Mesendoderm (in vitro differentiated cells): ENCODE data around the gene AQP11.
"Not testable (repeated sequence)": the region's sequence is repeated elsewhere in the genome, so short reads cannot be mapped to it uniquely, and the experiment has no call there.

Source experiments
- DNase-seq: peaks from one replicate; pipeline ENCODE4 v3.0.0; 2013
- H2AK5ac ChIP-seq: 2 replicates; pipeline ENCODE4 v1.6.1; 2013; ENCODE audit warnings: low read length, inconsistent platforms
- H2BK120ac ChIP-seq: 2 replicates; pipeline ENCODE4 v1.6.1; 2013; ENCODE audit warnings: low read depth, mild to moderate bottlenecking, low read length, moderate library complexity, mixed read lengths
- H2BK15ac ChIP-seq: replicated peaks from 2 replicates; pipeline ENCODE4 v1.6.1; 2013; ENCODE audit warnings: low read depth, mild to moderate bottlenecking, moderate library complexity
- H2BK5ac ChIP-seq: 2 replicates; pipeline ENCODE4 v1.6.1; 2013; ENCODE audit warnings: low read length, inconsistent platforms
- H3K18ac ChIP-seq: 2 replicates; pipeline ENCODE4 v1.6.1; 2013; ENCODE audit warnings: mild to moderate bottlenecking, low read length, mixed read lengths
- H3K23ac ChIP-seq: one replicate; pipeline ENCODE4 v1.6.1; 2013; ENCODE audit warnings: low read length
- H3K27ac ChIP-seq: 2 replicates; pipeline ENCODE4 v1.5.1; 2013; ENCODE audit warnings: low read depth, mild to moderate bottlenecking, inconsistent platforms, low read length, moderate library complexity
- H3K27me3 ChIP-seq: 2 replicates; pipeline ENCODE4 v1.6.1; 2013; ENCODE audit warnings: low read length, control low read depth, mild to moderate bottlenecking, inconsistent platforms; ENCODE audit not compliant: insufficient read depth, poor library complexity
- H3K36me3 ChIP-seq: 2 replicates; pipeline ENCODE4 v1.6.1; 2013; ENCODE audit warnings: low read length, inconsistent platforms; ENCODE audit not compliant: control insufficient read depth, insufficient read depth
- H3K4ac ChIP-seq: one replicate; pipeline ENCODE4 v1.6.1; 2013; ENCODE audit warnings: low read depth, mild to moderate bottlenecking, low read length, moderate library complexity
- H3K4me1 ChIP-seq: 2 replicates; pipeline ENCODE4 v1.6.1; 2013; ENCODE audit warnings: low read depth, low read length, inconsistent platforms; ENCODE audit not compliant: control insufficient read depth
- H3K4me2 ChIP-seq: 2 replicates; pipeline ENCODE4 v1.6.1; 2013; ENCODE audit warnings: low read length
- H3K4me3 ChIP-seq: 2 replicates; pipeline ENCODE4 v1.5.1; 2013; ENCODE audit warnings: mild to moderate bottlenecking, low read length
- H3K56ac ChIP-seq: one replicate; pipeline ENCODE4 v1.6.1; 2013; ENCODE audit warnings: low read length
- H3K79me1 ChIP-seq: 2 replicates; pipeline ENCODE4 v1.6.1; 2013; ENCODE audit warnings: low read length, inconsistent platforms
- H3K79me2 ChIP-seq: 2 replicates; pipeline ENCODE4 v1.6.1; 2013; ENCODE audit warnings: mild to moderate bottlenecking, low read length; ENCODE audit not compliant: control insufficient read depth, insufficient read depth
- H3K9ac ChIP-seq: 2 replicates; pipeline ENCODE4 v1.6.1; 2013; ENCODE audit warnings: low read length, inconsistent platforms
- H4K5ac ChIP-seq: one replicate; pipeline ENCODE4 v1.6.1; 2013; ENCODE audit warnings: low read length
- H4K8ac ChIP-seq: one replicate; pipeline ENCODE4 v1.6.1; 2013; ENCODE audit warnings: low read depth, mild to moderate bottlenecking, control low read depth, low read length, moderate library complexity
- WGBS: extraction: QIAGEN DNeasy Blood & Tissue Kit; methylation state at CpG from one replicate; pipeline ENCODE4 v1.1.7; 2013; ENCODE audit warnings: low lambda C conversion rate, missing lambda C conversion rate; ENCODE audit not compliant: insufficient coverage; ENCODE audit errors: extremely low coverage; 5-methylcytosine and 5-hydroxymethylcytosine counted together

Gene AQP11

GRCh38 chr11:77619576-77620198 is 29.9 kb downstream of the AQP11 start:
- no peak overlapping the region for H3K4me3 ChIP-seq
- no peak overlapping the region for H4K8ac ChIP-seq
- no peak overlapping the region for H3K4me2 ChIP-seq
- H3K23ac ChIP-seq, result no peak overlapping the region
- no peaks in the 10 kb centered on the region for H3K4me1 ChIP-seq
- no CpG with 5 or more reads among the region's 3 CpGs for WGBS
- no peak overlapping the region for H2AK5ac ChIP-seq
- H3K18ac ChIP-seq, result no peak overlapping the region
- H3K56ac ChIP-seq, result no peak overlapping the region
- no peaks in the 10 kb centered on the region for H3K27me3 ChIP-seq
- no peaks in the 10 kb centered on the region for H3K79me1 ChIP-seq
- no peak overlapping the region for H4K5ac ChIP-seq
- peaks cover 2% of the 10 kb centered on the region for H3K36me3 ChIP-seq
- no peak overlapping the region for H3K27ac ChIP-seq
- H2BK120ac ChIP-seq, result no peak overlapping the region
- no peak overlapping the region for H2BK15ac ChIP-seq
- no peaks in the 10 kb centered on the region for H3K79me2 ChIP-seq
- H2BK5ac ChIP-seq, result no peak overlapping the region
- no peak overlapping the region for H3K9ac ChIP-seq
- no peak overlapping the region for H3K4ac ChIP-seq
- peak; percentile 71 for DNase-seq

- no peak overlapping the region for H3K23ac ChIP-seq
- no peak overlapping the region for H3K4me3 ChIP-seq
- DNase-seq, result no peak
- H3K27ac ChIP-seq, result no peak overlapping the region
- H3K36me3 ChIP-seq, result peaks cover under 1% of the 10 kb centered on the region
- no peak overlapping the region for H2BK15ac ChIP-seq
- no peak overlapping the region for H2BK5ac ChIP-seq
- no CpG with 5 or more reads among the region's 4 CpGs for WGBS
- H3K79me1 ChIP-seq, result peaks cover 6% of the 10 kb centered on the region
- no peak overlapping the region for H3K4me2 ChIP-seq
- H4K5ac ChIP-seq, result no peak overlapping the region
- H3K27me3 ChIP-seq, result no peaks in the 10 kb centered on the region
- no peak overlapping the region for H3K4ac ChIP-seq
- H3K56ac ChIP-seq, result no peak overlapping the region
- H3K9ac ChIP-seq, result no peak overlapping the region
- H3K18ac ChIP-seq, result no peak overlapping the region
- no peak overlapping the region for H2BK120ac ChIP-seq
- no peak overlapping the region for H4K8ac ChIP-seq
- no peaks in the 10 kb centered on the region for H3K4me1 ChIP-seq
- H2AK5ac ChIP-seq, result no peak overlapping the region
- peaks cover 21% of the 10 kb centered on the region for H3K79me2 ChIP-seq
Measured at GRCh38 chr11:77630157-77630710, 40.5 kb downstream of the AQP11 start.

- peaks cover 38% of the 10 kb centered on the region for H3K79me2 ChIP-seq
- not testable (repeated sequence) for H2BK15ac ChIP-seq, H3K4me1 ChIP-seq, H4K5ac ChIP-seq, H3K36me3 ChIP-seq, H4K8ac ChIP-seq, H2BK5ac ChIP-seq, DNase-seq, H3K4me2 ChIP-seq, H3K9ac ChIP-seq, H3K27me3 ChIP-seq, H3K23ac ChIP-seq, H3K4ac ChIP-seq, H2AK5ac ChIP-seq, H3K4me3 ChIP-seq, H3K27ac ChIP-seq, H3K18ac ChIP-seq, H2BK120ac ChIP-seq, H3K56ac ChIP-seq
- peaks cover 14% of the 10 kb centered on the region for H3K79me1 ChIP-seq
- no CpG with 5 or more reads among the region's 5 CpGs for WGBS
Measured at GRCh38 chr11:77633926-77634325, 44.2 kb downstream of the AQP11 start.

GRCh38 chr11:77636731-77637344 is 47.1 kb downstream of the AQP11 start:
- H3K4me2 ChIP-seq, result peak overlapping the region; percentile 94
- H3K79me2 ChIP-seq, result peaks cover 28% of the 10 kb centered on the region
- no peaks in the 10 kb centered on the region for H3K36me3 ChIP-seq
- peak; percentile 16 for DNase-seq
- peaks cover 8% of the 10 kb centered on the region for H3K79me1 ChIP-seq
- H3K27ac ChIP-seq, result no peak overlapping the region
- no peak overlapping the region for H2BK120ac ChIP-seq
- peaks cover 2% of the 10 kb centered on the region for H3K4me1 ChIP-seq
- H3K27me3 ChIP-seq, result no peaks in the 10 kb centered on the region
- H3K56ac ChIP-seq, result peak overlapping the region; percentile 95
- no CpG with 5 or more reads among the region's 14 CpGs for WGBS
- H2AK5ac ChIP-seq, result no peak overlapping the region
- H4K8ac ChIP-seq, result no peak overlapping the region
- H2BK15ac ChIP-seq, result no peak overlapping the region
- no peak overlapping the region for H2BK5ac ChIP-seq
- peak overlapping the region; percentile 89 for H3K4me3 ChIP-seq
- H3K9ac ChIP-seq, result peak overlapping the region; percentile 96
- peak overlapping the region; percentile 56 for H4K5ac ChIP-seq
- no peak overlapping the region for H3K4ac ChIP-seq
- H3K23ac ChIP-seq, result no peak overlapping the region
- no peak overlapping the region for H3K18ac ChIP-seq

- DNase-seq, result peak; percentile 95
- H3K4me2 ChIP-seq, result peak within 1 kb of the TSS; percentile 95
- no peak within 1 kb of the TSS for H4K8ac ChIP-seq
- H2BK120ac ChIP-seq, result no peak within 1 kb of the TSS
- no peak within 1 kb of the TSS for H2BK5ac ChIP-seq
- peak within 1 kb of the TSS; percentile 71 for H4K5ac ChIP-seq
- no peak within 1 kb of the TSS for H2AK5ac ChIP-seq
- peak within 1 kb of the TSS; percentile 73 for H3K27ac ChIP-seq
- peaks cover 2% of the 10 kb centered on the region for H3K4me1 ChIP-seq
- no peak within 1 kb of the TSS for H2BK15ac ChIP-seq
- H3K18ac ChIP-seq, result peak within 1 kb of the TSS; percentile 16
- no peaks in the 10 kb centered on the region for H3K27me3 ChIP-seq
- peaks cover 22% of the 10 kb centered on the region for H3K79me2 ChIP-seq
- peak within 1 kb of the TSS; percentile 83 for H3K23ac ChIP-seq
- H3K9ac ChIP-seq, result peak within 1 kb of the TSS; percentile 96
- peak within 1 kb of the TSS; percentile 83 for H3K4ac ChIP-seq
- H3K36me3 ChIP-seq, result no peaks in the 10 kb centered on the region
- peaks cover 8% of the 10 kb centered on the region for H3K79me1 ChIP-seq
- peak within 1 kb of the TSS; percentile 95 for H3K56ac ChIP-seq
- peak within 1 kb of the TSS; percentile 89 for H3K4me3 ChIP-seq
- no CpG with 5 or more reads among the region's 41 CpGs for WGBS
Measured at GRCh38 chr11:77637345-77638165, 47.8 kb downstream of the AQP11 start, which contains the start of gene CLNS1A. CLNS1A (minus strand) TSS chr11:77637794; CDS start chr11:77637714, 80 bp downstream.
